Activated CD4-positive, alpha-beta T cell treated with anti-CD3 and anti-CD28 coated beads, Interleukin-2, Interleukin-6, amounts not matched to agents 100 ng/mL and 50 ng/mL, durations not matched to agents 16 hours and 8 hours (primary cell): ENCODE results near the gene ALPL.

Experiments used
- DNase-seq: peaks from one replicate; pipeline ENCODE4 v3.0.0-alpha.2; 2020

Gene ALPL

DNA sequence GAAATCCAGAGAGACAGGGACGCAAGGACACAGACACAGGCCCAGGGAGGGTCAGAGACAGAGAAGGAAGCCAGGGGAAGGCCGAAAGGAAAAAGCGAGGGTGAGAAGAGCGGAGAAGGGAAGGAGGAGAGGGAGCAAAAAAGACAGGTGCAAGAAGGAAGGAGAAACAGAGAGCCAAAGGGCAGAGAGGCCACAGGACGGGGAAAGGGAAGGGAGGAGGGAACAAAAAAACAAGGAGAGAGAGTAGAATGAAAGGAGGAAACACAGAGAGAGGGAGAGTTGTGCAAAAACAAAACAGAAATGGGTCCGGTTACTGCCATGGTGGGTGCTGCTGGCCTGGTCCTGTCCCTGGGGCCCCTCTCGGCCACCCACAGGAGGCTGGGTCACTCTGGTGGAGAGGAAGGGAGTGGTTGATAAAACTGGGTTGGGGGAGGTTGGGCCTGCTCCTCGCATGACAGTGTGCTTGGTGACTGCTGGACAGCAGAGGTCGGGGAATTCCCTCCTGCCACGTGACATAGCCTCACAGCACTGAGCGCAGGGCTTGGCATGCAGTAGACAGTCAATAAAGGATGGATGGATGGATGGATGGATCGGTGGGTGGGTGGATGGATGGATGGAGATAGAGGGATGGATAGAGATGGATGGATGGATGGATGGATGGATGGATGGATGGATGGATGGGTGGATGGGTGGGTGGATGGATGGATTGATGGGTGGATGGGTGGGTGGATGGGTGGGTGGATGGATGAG, 95.2 kb downstream of the ALPL start:
- no peak for DNase-seq

DNA sequence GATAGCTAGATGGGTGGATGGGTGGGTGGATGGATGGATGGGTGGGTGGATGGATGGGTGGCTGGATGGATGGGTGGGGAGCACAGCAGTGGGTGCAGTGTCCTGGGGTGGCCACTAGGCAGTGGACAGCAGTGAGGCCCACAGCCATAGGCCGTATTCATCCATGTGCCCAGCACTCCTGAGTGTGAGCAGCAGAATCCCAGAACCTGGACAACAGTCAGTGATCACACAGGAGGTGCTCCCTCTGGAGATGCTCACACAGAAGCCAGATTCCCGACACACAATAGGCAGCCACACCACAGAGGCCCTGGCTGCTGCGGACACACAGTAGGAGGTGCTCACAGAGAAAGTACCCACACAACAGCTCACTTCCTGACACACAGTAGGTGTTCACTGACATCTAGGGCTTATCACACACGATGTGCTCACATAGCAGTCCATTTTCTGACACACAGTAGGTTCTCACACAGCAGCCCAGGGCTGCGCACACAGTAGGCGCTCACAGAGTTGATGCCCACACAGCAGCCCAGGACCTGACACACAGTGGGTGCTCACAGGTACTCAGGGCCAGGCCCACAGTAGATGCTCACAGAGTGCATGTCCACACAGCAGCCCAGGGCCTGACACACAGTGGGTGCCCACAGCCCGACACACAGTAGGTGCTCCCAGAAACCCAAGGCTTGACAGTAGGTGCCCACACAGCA, 95.9 kb downstream of the ALPL start:
- DNase-seq = no peak

- no peak for DNase-seq
Measured at GRCh38 chr1:21605964-21606705, 96.9 kb downstream of the ALPL start.

GRCh38 chr1:21607549-21608529, 98.6 kb downstream of the ALPL start:
- DNase-seq = peak; percentile 77

GRCh38 chr1:21608798-21609197, 99.6 kb downstream of the ALPL start:
- DNase-seq = no peak

DNA sequence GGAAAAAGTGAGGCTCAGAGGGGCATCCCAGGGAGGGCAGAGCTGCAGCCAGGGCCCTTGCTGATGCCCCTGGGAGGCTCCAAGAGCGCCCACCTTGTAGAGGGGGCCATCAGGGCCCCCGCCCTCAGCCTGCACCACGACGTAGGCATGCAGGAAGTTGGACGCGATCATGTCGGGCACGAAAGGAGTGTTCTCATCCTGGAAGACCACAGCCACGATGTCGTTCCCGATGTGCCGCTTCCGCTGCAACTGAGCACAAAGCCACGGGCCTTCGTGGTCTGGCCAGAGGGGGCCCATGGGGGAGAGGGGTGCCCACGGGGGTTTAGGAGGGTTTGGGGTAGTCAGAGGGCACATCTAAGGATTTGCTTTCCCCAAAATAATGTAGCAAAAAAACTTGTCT, 100.8 kb downstream of the ALPL start:
- DNase-seq = no peak

- DNase-seq = no peak
Measured at GRCh38 chr1:21610989-21611785, 102.0 kb downstream of the ALPL start.

- no peak for DNase-seq
Measured at GRCh38 chr1:21612057-21612456, 102.8 kb downstream of the ALPL start.

GRCh38 chr1:21613072-21613867, 104.0 kb downstream of the ALPL start:
- no peak for DNase-seq

DNA sequence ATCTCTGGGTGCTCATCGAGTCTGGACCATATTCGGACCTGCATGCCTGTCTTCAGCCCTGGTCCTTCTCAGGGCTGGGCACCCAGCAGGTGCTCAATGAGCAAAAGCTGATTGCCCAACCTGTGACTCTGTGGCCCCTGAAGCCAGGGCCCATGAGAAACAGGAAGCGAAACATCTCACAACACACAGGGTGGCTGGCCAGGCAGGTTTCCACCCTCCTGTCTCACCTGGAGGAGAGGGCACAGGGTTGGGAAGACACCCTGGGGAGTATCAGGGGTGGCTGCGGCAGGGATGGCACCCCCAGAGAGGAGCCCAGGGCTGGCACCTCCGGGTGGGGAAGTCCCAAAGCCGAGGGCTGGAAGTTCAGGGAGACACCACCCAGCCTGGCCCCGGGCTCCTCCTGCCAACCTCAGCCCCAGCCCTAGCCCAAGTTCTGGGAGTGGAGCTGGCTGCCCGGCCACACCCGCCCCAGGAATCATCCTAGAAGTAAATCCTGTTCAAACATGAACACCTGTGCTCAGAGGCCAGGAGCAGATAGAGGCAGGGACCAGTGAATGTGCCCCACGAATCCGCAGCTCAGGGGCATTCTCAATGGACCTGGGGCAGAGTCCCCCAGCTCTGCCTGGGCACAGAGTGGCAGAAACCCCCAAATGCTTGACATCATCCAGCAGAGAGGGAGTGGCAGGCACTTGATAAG, 105.3 kb downstream of the ALPL start:
- no peak for DNase-seq

- no peak for DNase-seq
Measured at GRCh38 chr1:21616372-21616771, 107.1 kb downstream of the ALPL start.

DNA sequence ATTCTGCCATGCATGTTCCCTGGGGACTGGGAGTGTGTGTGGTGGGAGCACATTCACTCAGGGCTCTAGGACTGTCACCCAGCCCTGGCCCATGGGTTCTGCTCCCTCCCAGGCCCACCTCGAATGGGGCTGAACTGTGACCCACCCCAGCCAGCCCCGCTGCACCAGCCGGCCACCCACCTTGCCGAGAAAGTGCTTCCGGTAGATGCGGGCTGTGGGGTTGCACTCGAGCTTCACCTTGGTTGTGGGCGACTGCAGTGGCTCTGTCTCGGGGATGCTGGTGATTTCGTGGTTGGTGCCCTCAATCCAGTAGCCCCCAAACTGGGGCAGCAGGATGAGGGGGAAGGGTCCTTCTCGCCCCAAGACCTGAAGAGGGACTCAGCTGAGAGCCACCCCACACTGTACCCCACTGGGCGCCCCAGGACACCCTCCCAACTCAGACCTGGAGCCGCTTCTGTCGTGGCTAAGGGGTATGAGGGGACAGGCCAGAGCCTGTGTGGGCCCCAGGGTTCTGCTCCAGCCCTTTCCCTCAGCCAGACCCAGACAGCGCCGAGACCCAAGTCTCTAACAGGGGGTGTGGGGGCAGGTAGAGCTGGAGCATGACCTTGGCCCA, 108.0 kb downstream of the ALPL start:
- no peak for DNase-seq

DNA sequence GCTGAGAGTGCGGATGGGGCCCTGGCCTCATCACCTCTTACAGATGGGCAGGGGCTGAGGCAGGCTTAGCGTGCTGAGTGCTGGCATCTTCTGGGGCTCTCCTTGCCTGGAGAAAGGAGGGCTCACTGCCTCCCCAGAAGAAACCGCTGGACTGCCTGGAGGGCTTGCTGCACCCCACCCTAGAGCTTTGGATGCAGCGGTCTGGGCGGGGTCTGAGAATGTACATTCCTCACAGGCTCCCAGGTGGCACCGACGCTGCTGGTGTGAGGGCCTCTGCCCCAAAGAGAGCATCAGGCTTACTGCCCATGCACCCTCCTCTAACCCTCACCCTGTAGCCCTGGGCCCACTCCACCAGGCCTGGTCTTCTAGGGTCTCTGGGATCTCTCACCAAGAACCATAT, 108.8 kb downstream of the ALPL start:
- no peak for DNase-seq

- no peak for DNase-seq
Measured at GRCh38 chr1:21618561-21619374, 109.5 kb downstream of the ALPL start.

GRCh38 chr1:21619375-21619947, 110.2 kb downstream of the ALPL start:
- no peak for DNase-seq

DNA sequence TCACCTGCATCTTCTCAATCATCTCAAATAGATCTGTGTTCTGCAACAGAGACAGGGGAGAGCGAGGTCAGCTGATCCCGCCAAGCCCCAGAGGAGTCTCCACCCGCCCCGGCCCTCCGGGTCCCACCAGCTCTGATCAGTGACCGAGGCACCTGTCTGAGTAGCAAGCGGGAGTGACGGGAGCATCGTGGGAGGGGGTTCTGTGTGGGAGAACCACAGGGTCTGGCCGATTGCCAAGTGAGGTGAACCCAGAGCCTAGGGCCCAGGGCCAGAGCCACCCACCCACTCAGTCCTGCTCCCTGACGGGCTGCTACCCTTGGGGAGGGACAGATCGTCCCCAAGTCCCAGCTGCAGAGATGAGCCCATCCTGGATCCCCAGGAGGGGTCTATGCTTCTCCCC, 110.8 kb downstream of the ALPL start:
- no peak for DNase-seq

GRCh38 chr1:21620496-21620895, 111.3 kb downstream of the ALPL start:
- DNase-seq = no peak

DNA sequence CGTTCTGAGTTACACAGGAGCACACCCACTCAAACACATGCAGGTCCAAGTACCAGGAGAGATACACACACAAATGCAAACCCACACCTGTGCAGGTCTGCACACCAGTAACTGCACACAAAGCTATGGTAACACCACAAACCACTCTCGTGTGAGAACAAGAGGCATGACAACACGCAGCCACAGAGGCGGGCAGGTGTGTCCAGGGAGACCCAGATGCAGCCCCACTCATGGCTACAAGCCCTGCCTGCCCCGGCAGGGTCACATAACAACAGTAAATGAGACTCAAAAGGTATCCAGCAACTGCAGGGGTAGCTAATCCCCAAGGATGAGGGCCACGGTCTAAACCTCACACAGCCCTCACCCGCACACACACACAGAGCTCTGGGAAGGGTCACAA, 111.8 kb downstream of the ALPL start:
- DNase-seq = no peak
